HG02759 (cell line): ENCODE results near the gene TMEM151A.
A peak's percentile ranks its signal among the peaks of the same experiment; 100 is the strongest.
"Not testable (repeated sequence)": the region's sequence is repeated elsewhere in the genome, so short reads cannot be mapped to it uniquely, and the experiment has no call there.

ENCODE experiments used
- ATAC-seq: cut with Tn5 transposase; IDR thresholded peaks from one replicate; pipeline ENCODE4 v1.9.1; 2021; ENCODE audit warnings: mild to moderate bottlenecking, moderate library complexity; ENCODE audit not compliant: unreplicated experiment

Gene TMEM151A

DNA sequence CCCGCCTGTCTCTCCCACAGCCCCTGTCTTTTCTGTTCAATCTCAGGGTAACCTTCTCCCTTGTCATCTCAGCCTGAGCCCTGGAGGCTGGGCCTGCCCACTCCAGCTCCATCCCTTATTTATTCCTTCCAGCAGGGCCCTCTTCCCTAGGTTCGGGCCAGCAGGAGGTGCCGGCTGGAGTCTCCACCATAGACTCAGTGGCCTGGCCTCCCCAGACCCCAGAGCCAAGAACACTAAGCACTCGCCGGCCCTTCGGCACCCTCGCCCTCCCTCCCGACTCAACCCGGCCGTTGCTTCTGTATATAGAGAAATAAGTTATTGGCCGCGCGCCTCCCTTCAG, 24.7 kb upstream of the TMEM151A start:
- ATAC-seq: no peak

DNA sequence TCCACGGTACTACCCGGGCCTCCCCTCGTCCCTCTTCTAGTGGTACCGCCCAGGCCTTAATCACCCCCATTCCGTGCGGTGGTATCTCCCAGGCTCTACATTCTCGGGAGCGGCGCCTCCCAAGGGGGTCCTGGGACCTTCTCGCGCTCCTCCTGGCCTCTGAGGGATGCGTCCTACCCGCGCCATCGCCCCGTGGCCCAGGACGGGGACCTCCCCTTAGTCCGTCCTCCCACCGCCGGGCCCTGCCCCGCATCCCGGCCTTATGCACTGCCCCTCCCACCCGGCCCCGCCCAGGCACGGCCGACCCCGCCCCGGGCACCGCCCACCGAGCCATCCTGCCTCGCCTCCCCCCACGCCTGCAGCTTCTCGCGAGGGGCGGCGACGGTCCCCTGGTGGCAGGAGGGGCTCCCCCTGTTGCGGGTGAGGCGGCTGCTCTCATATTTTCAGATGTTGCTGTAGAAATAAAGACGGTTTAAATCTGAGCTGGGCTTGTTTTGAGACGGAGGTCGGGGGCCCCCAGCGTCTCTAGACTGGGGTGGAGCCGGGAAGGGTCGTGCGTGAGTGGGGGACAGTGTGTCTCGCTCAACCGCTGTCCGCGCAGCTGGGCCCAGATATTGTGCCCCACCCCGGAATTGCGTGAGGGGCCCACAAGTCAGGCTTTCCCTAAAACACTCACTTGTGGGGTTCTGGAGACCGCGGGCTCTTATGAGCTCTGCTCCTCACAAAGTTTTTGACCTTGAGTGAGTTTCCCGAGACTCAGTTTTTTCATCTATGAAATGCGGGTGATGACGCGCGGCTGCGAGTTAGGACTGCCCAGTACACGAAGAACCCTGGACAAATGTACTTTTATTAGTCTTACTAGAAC, 24.1 kb upstream of the TMEM151A start:
- ATAC-seq: peak; percentile 55

- peak; percentile 81 for ATAC-seq
These were observed 23.3 kb upstream of the TMEM151A start, which contains the start of gene RAB1B for GRCh38 chr11:66268244-66268951. Gene RAB1B (plus strand): TSS chr11:66268639. CDS start chr11:66268680, 41 bp downstream.

DNA sequence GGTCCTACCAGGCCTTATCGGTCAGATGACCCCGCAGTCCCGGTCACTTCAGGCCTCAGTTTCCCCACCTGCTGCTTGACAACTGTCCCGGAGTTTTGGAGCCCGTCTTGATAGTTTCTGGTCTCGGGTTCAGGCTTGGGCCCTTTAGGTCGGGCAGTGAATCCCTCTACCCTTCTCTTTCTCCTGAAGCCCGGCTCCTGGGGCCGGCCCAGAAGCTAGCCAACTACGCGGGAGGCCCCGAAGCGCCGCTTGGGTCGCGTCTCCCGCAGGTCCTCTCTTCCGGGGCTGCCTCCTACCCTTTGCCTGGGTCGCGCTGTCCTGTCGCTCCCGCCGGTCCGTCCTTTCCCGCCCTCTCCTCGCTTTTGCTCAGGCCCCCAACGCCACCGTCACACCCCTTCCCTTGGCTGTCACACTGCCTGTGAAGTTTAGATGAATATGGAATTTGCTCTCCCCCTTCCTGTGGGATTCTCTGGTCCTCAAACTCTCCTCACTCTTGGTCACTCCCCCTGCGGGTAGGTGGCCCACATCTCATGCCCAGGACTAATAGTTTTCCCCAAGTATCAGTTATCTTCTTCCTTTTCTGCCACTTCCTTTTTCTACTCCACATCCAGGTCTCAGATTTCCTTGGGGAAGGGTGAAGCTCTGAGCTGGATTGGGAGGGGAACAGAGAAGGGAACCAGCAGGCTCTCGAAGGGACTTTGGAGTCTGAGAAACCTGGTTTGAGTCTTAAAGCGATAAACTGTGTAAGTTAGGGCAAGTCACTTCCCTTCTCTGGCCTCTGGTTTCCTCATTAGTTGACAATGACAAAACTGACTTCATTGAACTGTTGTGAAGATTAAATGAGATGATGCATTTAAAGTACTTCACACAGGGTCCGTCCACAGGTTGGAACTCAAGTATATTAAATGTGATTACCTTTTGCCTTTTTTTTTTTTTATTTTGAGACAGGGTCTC, 22.5 kb upstream of the TMEM151A start:
- ATAC-seq: no peak

DNA sequence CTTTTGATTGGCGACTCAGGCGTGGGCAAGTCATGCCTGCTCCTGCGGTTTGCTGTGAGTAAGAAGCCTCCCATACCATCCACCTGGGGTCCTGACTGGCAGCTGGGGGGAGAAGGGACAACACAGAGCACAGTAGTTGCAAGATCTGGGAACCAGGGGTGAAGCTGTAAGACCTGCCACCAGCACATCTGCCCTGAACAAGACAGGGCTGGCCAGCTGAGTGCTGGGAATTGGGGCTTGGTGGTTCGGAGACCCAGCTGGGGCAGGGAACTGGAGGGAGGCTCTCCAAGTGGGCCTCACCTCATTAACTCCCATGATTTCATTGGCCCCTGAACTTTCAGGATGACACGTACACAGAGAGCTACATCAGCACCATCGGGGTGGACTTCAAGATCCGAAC, 19.9 kb upstream of the TMEM151A start:
- ATAC-seq: no peak

GRCh38 chr11:66272596-66272995, 19.1 kb upstream of the TMEM151A start:
- ATAC-seq: no peak

DNA sequence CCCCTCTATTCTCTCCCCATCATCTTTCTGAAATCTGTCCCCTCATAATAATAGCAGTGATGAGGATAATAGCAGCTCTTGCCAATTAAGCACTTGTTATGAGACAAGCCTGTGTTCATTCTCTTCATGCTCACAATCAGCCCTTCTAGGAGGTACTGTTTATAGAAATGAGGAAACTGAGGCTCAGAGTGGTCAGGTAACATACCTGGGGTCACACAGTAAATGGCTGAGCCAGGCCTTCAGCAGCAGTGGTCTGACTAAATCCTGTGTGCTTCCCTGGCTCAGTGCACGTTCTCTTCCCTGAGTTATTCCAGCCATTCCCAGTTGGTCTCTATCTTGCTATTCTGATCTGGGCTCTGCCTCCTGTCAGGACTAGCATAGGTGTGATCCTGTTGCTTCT, 17.5 kb upstream of the TMEM151A start:
- ATAC-seq: no peak

DNA sequence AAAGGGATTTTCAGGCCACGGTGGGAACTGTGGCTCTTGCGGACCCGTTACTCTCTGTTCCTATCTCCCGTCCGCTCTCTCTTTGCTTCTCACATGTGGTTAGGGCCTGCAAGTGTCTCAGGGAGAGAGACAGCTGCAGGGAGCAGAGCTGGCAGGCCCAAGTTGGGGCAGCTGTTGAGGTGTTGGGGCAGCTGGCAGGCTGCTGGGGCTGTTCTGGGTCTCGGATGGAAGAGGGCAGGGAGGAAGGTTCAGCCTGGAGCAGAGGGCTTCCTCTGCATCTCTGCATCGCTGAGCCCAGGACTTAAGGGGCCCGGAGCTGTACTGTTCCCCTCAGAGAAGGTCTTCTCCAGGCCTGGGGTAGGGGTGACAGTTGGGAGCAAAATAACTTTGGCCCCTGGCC, 16.3 kb upstream of the TMEM151A start:
- no peak for ATAC-seq

- ATAC-seq: no peak
These were observed 15.6 kb upstream of the TMEM151A start for GRCh38 chr11:66275984-66276612.

DNA sequence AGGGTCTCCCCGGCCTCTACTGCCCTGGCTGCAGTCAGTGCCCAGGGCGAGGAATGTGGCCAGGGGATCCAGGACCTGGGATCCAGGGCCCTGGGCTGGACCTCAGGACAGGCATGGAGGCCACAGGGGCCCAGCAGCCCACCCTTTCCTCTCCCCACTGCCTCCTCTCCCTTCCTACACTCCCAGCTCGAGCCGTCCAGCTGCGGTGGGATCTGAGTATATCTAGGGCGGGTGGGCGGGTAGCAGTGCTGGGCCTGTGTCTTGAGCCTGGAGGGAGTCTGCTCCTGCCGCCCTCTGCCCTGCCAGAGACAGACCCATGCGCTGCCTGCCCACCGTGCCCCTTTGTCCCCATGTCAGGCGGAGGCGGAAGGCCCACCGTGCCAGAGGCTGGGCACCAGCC, 15.1 kb upstream of the TMEM151A start:
- ATAC-seq: not testable (repeated sequence)

- not testable (repeated sequence) for ATAC-seq
These were observed 14.6 kb upstream of the TMEM151A start for GRCh38 chr11:66277064-66277463.

- no peak for ATAC-seq
These were observed 14.0 kb upstream of the TMEM151A start, which contains the start of gene CNIH2 for GRCh38 chr11:66277471-66278362. Gene CNIH2 (plus strand): TSS chr11:66278175. CDS start chr11:66278457, 282 bp downstream.

GRCh38 chr11:66278363-66279091, 13.2 kb upstream of the TMEM151A start:
- ATAC-seq: no peak

DNA sequence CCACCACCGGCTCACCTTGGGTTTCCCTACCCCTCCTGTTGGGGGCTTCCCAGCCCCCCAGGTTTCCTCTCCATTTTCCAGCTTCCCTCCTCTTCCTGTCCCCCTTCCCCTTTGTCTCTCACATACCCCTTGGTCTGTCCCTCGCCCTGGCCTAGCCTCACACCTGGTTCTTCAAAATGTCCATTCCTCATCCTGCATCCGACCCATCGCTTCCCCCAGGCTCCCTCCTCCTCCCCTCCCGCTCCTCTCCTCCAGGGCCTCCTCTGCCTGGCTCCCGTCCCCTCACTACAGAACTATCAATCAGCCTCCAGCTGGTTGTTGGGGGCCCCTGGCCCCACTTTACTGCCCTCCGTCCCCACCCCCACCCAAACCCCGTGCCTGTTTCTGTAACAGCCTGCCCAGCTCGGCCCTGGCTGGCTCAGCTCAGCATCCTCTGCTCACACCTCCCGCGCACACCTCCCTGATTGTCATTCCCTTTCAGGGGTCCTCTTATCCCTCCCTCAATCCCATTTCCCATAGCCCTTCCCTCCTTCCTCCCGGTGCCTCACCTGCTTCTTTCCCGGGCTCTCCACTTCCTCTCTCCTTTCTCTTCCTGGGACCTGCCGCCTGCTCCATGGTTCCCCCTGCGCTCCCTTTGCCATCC, 12.5 kb upstream of the TMEM151A start:
- no peak for ATAC-seq

DNA sequence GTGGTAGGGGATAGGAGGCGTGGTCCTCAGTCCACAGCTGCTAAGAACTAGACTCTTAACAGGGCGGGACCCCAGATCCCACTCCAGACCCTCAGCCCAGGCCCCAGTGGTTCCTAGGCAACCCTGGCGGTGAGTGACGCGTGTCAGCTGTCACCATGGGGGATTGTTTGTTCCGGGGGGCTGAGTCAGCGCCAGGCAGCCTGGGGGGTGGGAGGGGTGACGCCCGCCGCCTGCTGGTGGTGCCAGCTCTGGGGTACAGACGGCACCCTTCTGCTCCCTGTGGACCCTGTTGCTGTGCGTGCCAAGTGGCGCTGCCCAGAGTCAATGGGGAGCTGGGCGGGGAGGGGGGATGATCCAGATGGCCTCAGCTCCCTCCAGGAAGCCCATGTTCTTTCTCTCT, 11.3 kb upstream of the TMEM151A start:
- ATAC-seq: no peak

GRCh38 chr11:66281001-66281400, 10.7 kb upstream of the TMEM151A start:
- no peak for ATAC-seq

GRCh38 chr11:66281776-66282467, 9.8 kb upstream of the TMEM151A start:
- ATAC-seq: peak; percentile 14
